ENCODE measurements around the gene RXFP4. TPM values are rescaled to one million over a fixed set of nuclear protein-coding genes. Genes with fewer than 3 reads are reported as not detected.
A peak's percentile ranks its signal among the peaks of the same experiment; 100 is the strongest.
"Not testable (repeated sequence)": the region's sequence is repeated elsewhere in the genome, so short reads cannot be mapped to it uniquely, and the experiment has no call there.

RXFP4 gene
- total and polyA plus RNA-seq, 9 donors, result 0.12 to 0.65 (median 0.23) TPM; not detected in 4

DNA sequence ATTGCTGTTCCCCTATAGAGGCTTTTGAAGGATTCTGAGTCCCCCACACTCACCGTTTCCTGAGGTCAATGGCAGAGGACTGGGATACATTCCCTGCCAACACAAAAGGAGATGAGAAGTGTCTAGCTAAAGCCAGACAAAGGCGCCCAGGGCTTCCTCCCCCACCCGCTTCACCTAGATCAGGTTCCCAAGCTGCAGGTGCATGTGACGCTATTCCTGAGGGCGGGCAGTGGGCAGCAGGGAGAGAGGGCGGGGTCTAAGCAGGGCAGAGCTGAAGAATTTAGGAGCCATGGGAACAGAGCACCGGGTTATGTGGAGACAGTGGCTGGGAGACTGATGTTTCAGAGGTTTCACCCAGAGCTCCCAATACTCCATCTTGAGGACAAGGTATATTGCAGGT, 42.9 kb downstream of the RXFP4 start:
- H3K27ac ChIP-seq (ENCODE audit: low read length), result peak overlapping the region; percentile 97
- no peaks in the 10 kb centered on the region for H3K27me3 ChIP-seq (ENCODE audit: control insufficient read depth, insufficient read depth, low read length)
- no peaks in the 10 kb centered on the region for H3K9me3 ChIP-seq (replicated peaks; ENCODE audit: control insufficient read depth, low read depth, low read length)
- H3K36me3 ChIP-seq (ENCODE audit: control insufficient read depth, insufficient read depth, low read length), result peaks cover 2% of the 10 kb centered on the region
- H3K4me1 ChIP-seq (ENCODE audit: control insufficient read depth, insufficient read depth, low read length), result peaks cover 64% of the 10 kb centered on the region
- H3K4me3 ChIP-seq (ENCODE audit: low read length), result no peak overlapping the region
- DNase-seq, result no peak
- no CpG with 5 or more reads among the region's 7 CpGs for WGBS (ENCODE audit: insufficient coverage)

DNA sequence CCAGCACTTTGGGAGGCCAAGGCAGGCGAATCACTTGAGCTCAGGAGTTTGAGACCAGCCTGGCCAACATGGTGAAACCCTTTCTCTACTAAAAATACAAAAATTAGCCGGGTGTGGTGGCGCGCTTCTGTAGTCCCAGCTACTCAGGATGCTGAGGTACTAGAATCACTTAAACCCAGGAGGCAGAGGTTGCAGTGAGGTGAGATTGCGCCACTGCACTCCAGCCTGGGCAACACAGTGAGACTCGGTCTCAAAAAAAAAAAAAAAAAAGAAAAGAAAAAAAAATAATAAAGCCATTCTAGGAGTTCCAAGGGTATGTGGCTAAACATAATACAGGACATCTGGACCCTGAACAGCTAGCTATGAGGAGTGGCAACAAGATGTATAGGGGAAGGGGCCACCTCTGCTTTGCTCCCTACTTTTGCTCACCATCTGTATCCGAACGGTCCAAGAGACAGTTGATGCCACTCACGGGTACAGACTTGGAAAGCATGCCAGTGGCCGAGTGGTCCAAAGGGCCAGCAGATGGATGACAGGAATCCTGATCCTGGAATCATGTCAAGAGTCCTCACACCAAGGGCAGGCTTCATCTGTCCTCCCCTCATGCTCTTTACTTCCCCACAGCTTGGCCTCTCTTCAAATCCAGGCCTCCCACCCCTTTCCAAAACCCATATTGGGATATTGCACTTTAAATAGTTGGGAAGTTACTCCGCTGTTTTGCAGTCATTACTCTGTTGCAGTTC, 43.6 kb downstream of the RXFP4 start:
- not testable (repeated sequence) for H3K27ac ChIP-seq (ENCODE audit: low read length); H3K36me3 ChIP-seq (ENCODE audit: control insufficient read depth, insufficient read depth, low read length); H3K4me3 ChIP-seq (ENCODE audit: low read length); DNase-seq; H3K27me3 ChIP-seq (ENCODE audit: control insufficient read depth, insufficient read depth, low read length); H3K9me3 ChIP-seq (replicated peaks; ENCODE audit: control insufficient read depth, low read depth, low read length)
- peaks cover 60% of the 10 kb centered on the region for H3K4me1 ChIP-seq (ENCODE audit: control insufficient read depth, insufficient read depth, low read length)
- 100% methylated on average over 1 of the region's 11 CpGs for WGBS (ENCODE audit: insufficient coverage)

DNA sequence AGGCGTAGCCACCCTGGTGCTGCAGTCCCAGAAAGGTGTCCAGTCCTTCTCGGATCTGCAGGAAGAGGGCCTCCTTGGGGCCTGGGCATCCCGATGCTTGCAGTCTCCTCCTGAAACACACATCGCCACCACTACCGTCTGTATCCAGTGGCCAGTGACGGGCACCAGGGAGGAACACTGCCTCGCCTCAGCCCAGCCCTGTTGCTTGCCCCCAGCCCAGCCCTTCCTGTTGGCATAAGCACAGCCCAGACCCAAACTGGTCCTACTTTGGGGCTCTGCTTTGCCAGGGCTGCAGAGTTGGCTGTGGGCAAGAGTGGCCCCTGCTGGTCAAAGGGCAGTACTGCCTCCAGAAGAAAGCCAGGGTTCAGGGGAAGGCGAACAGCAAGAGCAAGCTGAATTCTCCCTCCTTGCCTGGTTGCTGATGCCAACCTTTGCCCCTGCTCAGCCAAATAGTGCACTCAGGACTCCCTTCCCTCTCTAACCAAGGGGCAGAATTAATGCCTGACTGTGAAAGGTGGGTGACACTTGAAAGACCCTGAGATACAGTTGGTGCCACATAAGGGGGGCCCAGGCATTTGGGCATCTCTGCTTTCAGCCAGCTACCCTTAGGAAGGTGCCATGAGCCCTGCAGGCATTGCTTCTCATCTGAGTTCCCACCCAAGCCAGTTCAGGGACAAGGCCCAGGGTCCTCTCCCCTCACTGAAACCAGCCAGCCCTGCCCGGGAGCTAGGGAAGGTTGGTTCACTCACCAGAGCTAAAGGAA, 48.0 kb downstream of the RXFP4 start:
- H3K9me3 ChIP-seq (replicated peaks; ENCODE audit: control insufficient read depth, low read depth, low read length), result no peaks in the 10 kb centered on the region
- peak overlapping the region; percentile 1 for H3K4me3 ChIP-seq (ENCODE audit: low read length)
- DNase-seq, result peak; percentile 81
- no peaks in the 10 kb centered on the region for H3K27me3 ChIP-seq (ENCODE audit: control insufficient read depth, insufficient read depth, low read length)
- H3K36me3 ChIP-seq (ENCODE audit: control insufficient read depth, insufficient read depth, low read length), result no peaks in the 10 kb centered on the region
- peaks cover 19% of the 10 kb centered on the region for H3K4me1 ChIP-seq (ENCODE audit: control insufficient read depth, insufficient read depth, low read length)
- WGBS (ENCODE audit: insufficient coverage), result 15% methylated on average over 7 of the region's 9 CpGs
- H3K27ac ChIP-seq (ENCODE audit: low read length), result no peak overlapping the region

DNA sequence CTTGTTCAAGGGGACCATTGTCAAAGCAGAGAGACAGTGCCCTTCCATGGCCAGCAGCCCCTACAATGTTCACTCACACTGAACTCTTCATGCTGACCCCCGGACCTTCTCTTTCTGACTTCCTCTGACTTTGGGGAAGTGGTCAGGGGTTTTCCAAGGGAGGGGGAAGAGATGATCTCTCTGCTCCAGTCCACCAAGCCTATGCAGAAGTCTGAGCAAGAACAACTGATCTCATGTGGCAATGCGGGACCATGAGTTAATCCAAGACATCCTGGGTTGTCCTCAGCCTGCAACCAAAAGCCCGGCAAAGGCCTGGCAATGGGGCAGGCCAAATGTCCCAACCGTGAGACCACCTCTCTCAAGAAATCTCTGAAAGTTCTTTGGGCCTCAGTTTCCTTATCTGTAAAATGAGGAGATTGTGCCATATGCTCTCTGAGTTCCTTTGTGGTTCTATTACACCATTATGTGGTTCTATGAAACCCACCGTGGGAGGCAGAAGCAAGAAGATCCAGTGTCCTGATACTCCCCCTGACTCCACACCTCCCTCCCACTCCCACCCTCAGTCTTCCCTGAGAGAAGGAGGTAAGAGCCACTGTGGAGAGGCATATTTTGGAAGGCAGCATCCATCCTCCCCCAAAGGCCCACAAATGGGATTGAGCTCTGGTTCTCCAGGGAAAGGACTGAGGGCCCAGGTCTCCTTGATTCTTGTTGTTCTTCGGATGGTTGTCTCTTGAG, 48.7 kb downstream of the RXFP4 start:
- WGBS (ENCODE audit: insufficient coverage), result 89% methylated on average over 2 of the region's 6 CpGs
- Histone ChIP-seq H3K27ac (ENCODE audit: low read length) (no peak overlapping the region), H3K4me3 (ENCODE audit: low read length) (no peak overlapping the region)

More for the DNA sequence above, 48.7 kb downstream of the RXFP4 start:
- peaks cover 15% of the 10 kb centered on the region for H3K4me1 ChIP-seq (ENCODE audit: control insufficient read depth, insufficient read depth, low read length)
- no peaks in the 10 kb centered on the region for H3K36me3 ChIP-seq (ENCODE audit: control insufficient read depth, insufficient read depth, low read length)
- no peaks in the 10 kb centered on the region for H3K27me3 ChIP-seq (ENCODE audit: control insufficient read depth, insufficient read depth, low read length)
- peak; percentile 64 for DNase-seq
- H3K9me3 ChIP-seq (replicated peaks; ENCODE audit: control insufficient read depth, low read depth, low read length), result no peaks in the 10 kb centered on the region

Other genes with a start within 250 kb of the RXFP4 start
- gene GON4L, start 84.4 kb upstream of the RXFP4 start, total RNA-seq, result 28.0 TPM
- 10 to 100 TPM; 25.4 to 36.9 (median 28.2) TPM for gene GON4L, start 84.4 kb upstream of the RXFP4 start, polyA plus RNA-seq (ENCODE audit: insufficient read depth in 1 of 8, insufficient read length in 8 of 8, low replicate concordance in 1 of 8)
- 12.0 TPM for gene SYT11, start 82.1 kb upstream of the RXFP4 start, total RNA-seq
- 10 to 100 TPM in 7 of 8 donors, 1 to 10 TPM in 1; 9.5 to 20.2 (median 12.0) TPM for gene SYT11, start 82.1 kb upstream of the RXFP4 start, polyA plus RNA-seq (ENCODE audit: insufficient read depth in 1 of 8, insufficient read length in 8 of 8, low replicate concordance in 1 of 8)
- 27.7 TPM for gene RIT1, start 30.3 kb upstream of the RXFP4 start, total RNA-seq
- gene RIT1, start 30.3 kb upstream of the RXFP4 start, polyA plus RNA-seq (ENCODE audit: insufficient read depth in 1 of 8, insufficient read length in 8 of 8, low replicate concordance in 1 of 8), result 10 to 100 TPM; 19.2 to 37.0 (median 25.5) TPM
- 30.0 TPM for gene KHDC4, start 7.2 kb upstream of the RXFP4 start, total RNA-seq
- 10 to 100 TPM; 24.5 to 38.0 (median 29.9) TPM for gene KHDC4, start 7.2 kb upstream of the RXFP4 start, polyA plus RNA-seq (ENCODE audit: insufficient read depth in 1 of 8, insufficient read length in 8 of 8, low replicate concordance in 1 of 8)
- gene ARHGEF2, start 36.9 kb downstream of the RXFP4 start, total RNA-seq, result 100 TPM
- gene ARHGEF2, start 36.9 kb downstream of the RXFP4 start, polyA plus RNA-seq (ENCODE audit: insufficient read depth in 1 of 8, insufficient read length in 8 of 8, low replicate concordance in 1 of 8), result 100 to 1,000 TPM; 124 to 153 (median 140) TPM
- gene SSR2, start 79.3 kb downstream of the RXFP4 start, total RNA-seq, result 287 TPM
- gene SSR2, start 79.3 kb downstream of the RXFP4 start, polyA plus RNA-seq (ENCODE audit: insufficient read depth in 1 of 8, insufficient read length in 8 of 8, low replicate concordance in 1 of 8), result 100 to 1,000 TPM; 210 to 323 (median 247) TPM
- 19.2 TPM for gene UBQLN4, start 112.2 kb downstream of the RXFP4 start, total RNA-seq
- gene UBQLN4, start 112.2 kb downstream of the RXFP4 start, polyA plus RNA-seq (ENCODE audit: insufficient read depth in 1 of 8, insufficient read length in 8 of 8, low replicate concordance in 1 of 8), result 10 to 100 TPM; 40.1 to 48.0 (median 43.8) TPM
- gene LAMTOR2, start 113.1 kb downstream of the RXFP4 start, total RNA-seq, result 53.7 TPM
- 10 to 100 TPM; 38.7 to 51.0 (median 44.9) TPM for gene LAMTOR2, start 113.1 kb downstream of the RXFP4 start, polyA plus RNA-seq (ENCODE audit: insufficient read depth in 1 of 8, insufficient read length in 8 of 8, low replicate concordance in 1 of 8)
- not detected for gene RAB25, start 119.5 kb downstream of the RXFP4 start, total RNA-seq
- 1 to 10 TPM in 3 of 8 donors, under 1 TPM in 5; 0.16 to 7.4 (median 0.30) TPM for gene RAB25, start 119.5 kb downstream of the RXFP4 start, polyA plus RNA-seq (ENCODE audit: insufficient read depth in 1 of 8, insufficient read length in 8 of 8, low replicate concordance in 1 of 8)
- 9.4 TPM for gene MEX3A, start 140.8 kb downstream of the RXFP4 start, total RNA-seq
- 10 to 100 TPM; 15.8 to 32.4 (median 25.8) TPM for gene MEX3A, start 140.8 kb downstream of the RXFP4 start, polyA plus RNA-seq (ENCODE audit: insufficient read depth in 1 of 8, insufficient read length in 8 of 8, low replicate concordance in 1 of 8)
- 371 TPM for gene LMNA, start 173.1 kb downstream of the RXFP4 start, total RNA-seq
- 100 to 1,000 TPM; 335 to 408 (median 371) TPM for gene LMNA, start 173.1 kb downstream of the RXFP4 start, polyA plus RNA-seq (ENCODE audit: insufficient read depth in 1 of 8, insufficient read length in 8 of 8, low replicate concordance in 1 of 8)
- 2.5 TPM for gene SEMA4A, start 211.9 kb downstream of the RXFP4 start, total RNA-seq
- 1 to 10 TPM; 1.5 to 5.4 (median 3.3) TPM for gene SEMA4A, start 211.9 kb downstream of the RXFP4 start, polyA plus RNA-seq (ENCODE audit: insufficient read depth in 1 of 8, insufficient read length in 8 of 8, low replicate concordance in 1 of 8)

Measured in muscle of leg (tissue), 11 donors.